Left forelimb (tissue), 1 donor: Measurements from ENCODE around the gene DNAJC5G.
"Not testable (repeated sequence)": the region's sequence is repeated elsewhere in the genome, so short reads cannot be mapped to it uniquely, and the experiment has no call there.

Experiments used
- DNase-seq: peaks from one replicate; pipeline ENCODE4 v3.0.0-alpha.2; 2018; ENCODE audit warnings: low spot score

Gene DNAJC5G

GRCh38 chr2:27281442-27281841 is 6.2 kb downstream of the DNAJC5G start:
- no peak for DNase-seq

DNA sequence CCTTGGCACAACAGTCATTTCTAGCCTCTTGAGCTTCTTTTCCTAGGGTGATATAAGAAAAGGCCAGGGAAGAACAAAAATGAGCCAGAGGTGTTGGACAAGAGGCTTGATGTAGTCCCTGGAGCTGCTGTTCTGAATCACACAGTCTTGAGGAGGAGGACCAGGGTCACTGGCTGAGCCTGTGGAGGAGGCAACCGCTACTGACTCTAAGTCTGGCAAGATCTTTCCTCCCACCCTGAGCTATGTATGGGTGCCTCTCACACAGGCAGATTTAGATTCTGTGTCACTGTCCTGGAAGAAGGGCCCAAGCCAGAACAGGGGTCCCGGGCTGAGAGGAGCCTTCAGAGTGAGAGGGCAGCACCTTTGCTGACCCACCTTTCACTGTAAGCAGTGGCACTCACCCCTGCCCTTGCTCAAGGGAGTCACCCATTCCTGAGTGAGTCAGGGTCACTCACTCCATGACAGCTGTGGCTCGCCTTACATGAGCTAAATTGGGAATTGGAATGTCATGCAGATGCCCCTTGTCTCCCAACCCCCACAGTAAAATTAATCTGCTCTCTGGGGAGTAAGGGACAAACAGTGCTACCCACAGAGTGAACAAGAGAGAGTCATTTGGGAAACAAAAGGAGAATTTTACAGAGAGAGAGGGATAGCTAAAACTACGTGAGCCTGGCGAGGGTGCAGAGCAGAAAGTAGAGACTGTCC is 6.8 kb downstream of the DNAJC5G start, which contains the start of gene TRIM54:
Gene TRIM54 (plus strand): TSS at position 575 of the 705 bp plus-strand sequence. CDS start 303 bp downstream, outside the sequence.
- no peak for DNase-seq

DNA sequence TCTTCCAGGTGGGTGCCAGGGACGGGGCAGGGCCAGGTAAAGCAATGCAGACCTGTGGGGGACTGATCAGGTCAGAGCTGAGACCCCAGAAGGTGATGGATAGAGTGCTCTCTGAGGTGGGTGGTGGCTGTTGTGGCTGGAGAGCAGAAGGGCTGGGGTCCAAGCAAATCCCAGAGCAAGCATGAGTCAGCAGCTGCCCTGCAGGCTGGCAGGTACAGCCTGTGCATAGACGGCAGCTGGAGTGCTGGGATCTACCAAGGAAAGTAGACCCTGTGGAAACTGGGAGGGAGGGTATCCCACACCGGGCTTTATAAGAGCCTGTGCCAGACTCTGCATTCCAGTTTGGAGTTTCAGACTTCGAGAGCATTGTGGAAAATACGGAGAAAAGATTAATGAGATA is 7.7 kb downstream of the DNAJC5G start:
- DNase-seq: no peak

GRCh38 chr2:27284996-27285395 is 9.8 kb downstream of the DNAJC5G start:
- no peak for DNase-seq

- DNase-seq: no peak
Observed at GRCh38 chr2:27285481-27285880, 10.2 kb downstream of the DNAJC5G start.

GRCh38 chr2:27288610-27289009 is 13.4 kb downstream of the DNAJC5G start:
- DNase-seq: no peak

GRCh38 chr2:27290549-27290948 is 15.3 kb downstream of the DNAJC5G start:
- DNase-seq: no peak

GRCh38 chr2:27291865-27292264 is 16.6 kb downstream of the DNAJC5G start:
- no peak for DNase-seq

DNA sequence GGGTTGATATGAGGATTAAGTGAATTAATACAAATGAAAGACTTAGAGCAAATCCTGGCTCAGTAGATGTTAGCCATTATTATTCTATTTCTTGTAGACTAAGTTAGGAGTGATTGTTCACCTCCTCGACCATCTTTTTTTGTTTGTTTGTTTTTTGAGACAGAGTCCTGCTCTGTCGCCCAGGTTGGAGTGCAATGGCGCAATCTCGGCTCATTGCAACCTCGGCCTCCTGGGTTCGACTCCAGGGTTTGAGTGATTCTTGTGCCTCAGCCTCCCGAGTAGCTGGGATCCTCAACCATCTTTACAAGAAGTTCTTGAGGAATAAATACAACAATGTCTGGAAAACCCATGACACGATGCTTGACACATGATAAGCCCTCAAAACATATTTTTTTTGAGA is 19.7 kb downstream of the DNAJC5G start:
- no peak for DNase-seq

DNA sequence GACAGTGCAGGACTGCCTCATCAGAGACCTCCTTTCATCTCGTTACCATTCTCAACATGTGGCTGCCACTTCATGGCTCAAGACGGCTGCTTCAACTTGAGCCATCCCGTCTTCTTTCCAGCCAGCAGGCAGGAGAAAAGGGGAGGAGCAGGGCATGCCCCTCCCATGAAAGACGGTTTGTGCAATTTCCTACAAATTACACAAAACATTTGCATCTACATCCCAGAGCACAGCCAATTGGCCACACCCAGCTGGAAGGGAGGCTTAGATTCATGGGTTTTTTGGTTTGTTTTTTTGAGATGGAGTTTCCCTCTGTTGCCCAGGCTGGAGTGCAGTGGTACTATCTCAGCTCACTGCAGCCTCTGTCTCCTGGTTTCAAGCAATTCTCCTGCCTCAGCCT is 21.2 kb downstream of the DNAJC5G start:
- DNase-seq: no peak

DNA sequence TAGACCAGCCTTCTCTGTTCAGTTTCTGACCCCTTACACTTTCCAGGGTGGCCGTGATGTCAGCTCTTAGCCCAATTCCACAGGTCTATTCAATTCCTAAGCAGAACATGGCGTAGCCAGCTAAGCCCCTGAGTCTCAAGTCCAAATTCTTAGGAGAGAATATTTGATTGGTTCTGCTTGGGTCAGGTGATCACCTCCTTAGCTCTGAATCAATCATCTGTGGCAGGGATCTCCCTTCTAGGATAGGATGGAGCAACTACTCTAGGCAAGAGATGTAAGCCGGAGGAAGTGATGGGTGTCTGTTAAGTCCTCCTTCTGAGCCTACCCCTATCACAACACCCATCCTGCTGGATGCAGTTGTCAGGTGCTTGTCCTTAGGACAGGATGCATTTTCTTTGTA is 22.0 kb downstream of the DNAJC5G start:
- no peak for DNase-seq

DNA sequence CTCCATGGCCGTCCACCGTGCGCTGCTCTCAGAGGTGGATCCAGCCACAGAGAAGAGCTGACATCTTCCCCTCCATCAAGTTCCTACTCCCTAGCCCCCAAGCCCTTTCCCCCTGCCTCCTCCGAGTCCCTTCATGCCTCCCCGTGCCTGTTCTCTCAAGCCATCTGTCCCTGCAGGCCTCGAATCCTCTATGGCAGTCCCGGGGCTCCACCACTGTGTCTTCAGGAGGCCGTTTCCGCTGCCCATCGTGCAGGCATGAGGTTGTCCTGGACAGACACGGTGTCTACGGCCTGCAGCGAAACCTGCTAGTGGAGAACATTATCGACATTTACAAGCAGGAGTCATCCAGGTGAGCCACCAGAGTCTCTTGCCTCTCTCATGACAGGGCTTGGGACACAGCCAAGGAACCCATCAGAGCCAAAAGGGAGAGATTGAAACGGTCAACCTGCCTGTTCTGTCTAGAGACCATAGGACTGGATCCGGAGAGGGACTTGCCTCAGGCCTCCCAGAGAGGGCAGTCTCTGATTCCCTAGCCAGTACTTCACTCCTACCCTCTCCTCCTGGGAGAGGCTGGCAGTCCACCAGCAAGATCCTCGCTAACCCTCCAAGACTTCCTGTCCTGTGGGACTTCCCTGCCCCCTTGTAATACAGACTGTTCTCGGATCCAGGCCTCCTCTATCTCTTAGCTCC is 23.3 kb downstream of the DNAJC5G start:
- DNase-seq: no peak

GRCh38 chr2:27300606-27301005 is 25.4 kb downstream of the DNAJC5G start:
- DNase-seq: not testable (repeated sequence)

DNA sequence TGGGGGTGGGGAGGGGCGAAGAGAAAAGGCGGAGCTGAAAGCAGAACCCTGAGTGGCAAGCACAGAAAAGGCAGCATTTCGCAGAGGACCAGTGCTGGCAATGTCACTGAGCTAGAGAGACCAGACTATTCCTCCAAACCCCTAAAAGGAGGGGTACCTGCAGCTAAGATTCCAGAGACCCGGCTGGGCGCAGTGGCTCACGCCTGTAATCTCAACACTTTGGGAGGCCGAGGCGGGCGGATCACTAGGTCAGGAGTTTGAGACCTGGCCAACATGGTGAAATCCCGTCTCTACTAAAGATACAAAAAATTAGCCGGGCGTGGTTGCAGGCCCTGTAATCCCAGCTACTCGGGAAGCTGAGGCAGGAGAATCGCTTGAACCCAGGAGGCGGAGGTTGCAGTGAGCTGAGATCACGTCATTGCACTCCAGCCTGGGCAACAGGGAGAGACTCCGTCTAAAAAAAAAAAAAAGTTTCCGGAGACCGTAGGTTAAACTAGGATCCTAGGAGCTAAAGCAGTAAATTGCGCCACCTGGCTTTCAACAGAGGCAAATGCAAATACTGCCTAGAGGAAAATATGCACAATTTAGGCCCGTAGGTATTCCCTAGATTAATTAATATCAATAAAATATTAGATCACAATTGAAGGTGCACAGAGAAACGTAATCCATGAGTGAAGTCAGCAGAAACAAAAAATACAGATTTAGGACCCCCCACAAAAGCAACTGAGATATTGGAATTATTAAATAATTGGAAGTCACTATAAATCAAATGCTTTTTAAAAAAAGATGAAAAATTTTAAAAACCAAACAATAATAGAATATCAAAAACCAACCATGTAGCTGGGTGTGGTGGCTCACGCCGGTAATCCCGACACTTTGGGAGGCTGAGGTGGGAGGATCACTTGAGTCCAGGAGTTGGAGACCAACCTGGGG is 28.1 kb downstream of the DNAJC5G start:
- DNase-seq: no peak

DNA sequence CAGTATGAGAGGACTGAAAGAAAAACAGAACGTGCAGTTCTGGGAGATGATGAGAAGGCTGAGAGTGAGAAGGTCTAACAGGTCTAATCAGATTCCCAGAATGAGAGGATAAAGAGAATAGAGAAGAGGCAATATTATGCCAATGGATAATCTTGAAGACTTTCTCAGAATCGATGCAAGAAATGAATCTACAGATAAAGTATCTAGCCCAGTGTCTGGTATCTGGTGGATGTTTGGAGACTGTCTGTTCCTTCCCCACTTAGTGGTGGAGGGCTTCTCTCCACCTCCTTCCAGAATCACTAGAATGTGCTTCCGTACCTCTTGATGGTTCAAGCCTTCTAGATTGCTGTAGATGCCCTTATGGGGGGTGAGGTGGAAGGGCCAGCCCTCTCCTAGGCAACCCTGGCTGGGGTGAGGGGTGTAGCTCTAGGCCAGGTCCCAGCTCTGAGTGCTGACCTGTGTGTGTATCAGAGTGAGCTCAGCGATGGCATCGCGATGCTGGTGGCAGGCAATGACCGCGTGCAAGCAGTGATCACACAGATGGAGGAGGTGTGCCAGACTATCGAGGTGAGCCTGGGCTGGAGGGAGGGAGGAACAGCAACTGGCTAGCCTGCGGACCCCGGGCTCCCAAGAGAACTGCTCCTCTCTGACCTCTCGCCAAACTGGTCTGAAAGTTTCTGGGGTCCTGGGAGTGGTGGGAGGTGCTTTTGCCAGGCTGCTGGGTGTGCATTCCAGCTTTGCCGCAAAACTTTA is 29.4 kb downstream of the DNAJC5G start:
- no peak for DNase-seq

DNA sequence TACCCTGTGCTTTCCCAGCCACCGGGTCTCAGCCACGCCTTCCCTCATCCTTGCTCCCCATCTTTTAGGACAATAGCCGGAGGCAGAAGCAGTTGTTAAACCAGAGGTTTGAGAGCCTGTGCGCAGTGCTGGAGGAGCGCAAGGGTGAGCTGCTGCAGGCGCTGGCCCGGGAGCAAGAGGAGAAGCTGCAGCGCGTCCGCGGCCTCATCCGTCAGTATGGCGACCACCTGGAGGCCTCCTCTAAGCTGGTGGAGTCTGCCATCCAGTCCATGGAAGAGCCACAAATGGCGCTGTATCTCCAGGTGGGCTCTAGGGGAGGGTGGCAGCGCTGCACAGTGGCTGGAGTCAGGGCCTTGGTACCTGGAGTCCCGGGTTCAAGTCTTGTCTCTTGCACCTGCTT is 30.3 kb downstream of the DNAJC5G start:
- DNase-seq: no peak

- no peak for DNase-seq
Observed at GRCh38 chr2:27306136-27306535, 30.9 kb downstream of the DNAJC5G start.

- no peak for DNase-seq
Observed at GRCh38 chr2:27306573-27307286, 31.5 kb downstream of the DNAJC5G start.

DNA sequence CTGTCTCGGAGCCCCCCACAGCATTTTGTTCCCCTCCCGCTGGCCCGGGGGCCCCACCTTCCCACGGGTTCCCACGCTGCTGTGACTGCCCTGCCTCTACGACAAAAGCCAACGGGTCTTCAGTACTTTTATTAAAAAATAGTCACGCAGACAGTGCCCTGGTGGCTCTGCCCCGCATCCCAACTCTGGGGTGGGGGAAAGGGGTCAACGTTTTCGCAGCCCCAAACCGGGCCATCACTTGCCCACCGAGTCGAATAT is 32.0 kb downstream of the DNAJC5G start:
- no peak for DNase-seq

- no peak for DNase-seq
Observed at GRCh38 chr2:27307545-27308358, 32.5 kb downstream of the DNAJC5G start.
